HG02943 (cell line): ENCODE data around the gene DAZAP2.
A peak's percentile ranks its signal among the peaks of the same experiment; 100 is the strongest.

Source experiments
- ATAC-seq: cut with Tn5 transposase; IDR thresholded peaks from one replicate; pipeline ENCODE4 v1.9.1; 2021; ENCODE audit warnings: mild to moderate bottlenecking, low read depth, moderate library complexity; ENCODE audit not compliant: unreplicated experiment

Gene DAZAP2, protein sequence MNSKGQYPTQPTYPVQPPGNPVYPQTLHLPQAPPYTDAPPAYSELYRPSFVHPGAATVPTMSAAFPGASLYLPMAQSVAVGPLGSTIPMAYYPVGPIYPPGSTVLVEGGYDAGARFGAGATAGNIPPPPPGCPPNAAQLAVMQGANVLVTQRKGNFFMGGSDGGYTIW

DNA sequence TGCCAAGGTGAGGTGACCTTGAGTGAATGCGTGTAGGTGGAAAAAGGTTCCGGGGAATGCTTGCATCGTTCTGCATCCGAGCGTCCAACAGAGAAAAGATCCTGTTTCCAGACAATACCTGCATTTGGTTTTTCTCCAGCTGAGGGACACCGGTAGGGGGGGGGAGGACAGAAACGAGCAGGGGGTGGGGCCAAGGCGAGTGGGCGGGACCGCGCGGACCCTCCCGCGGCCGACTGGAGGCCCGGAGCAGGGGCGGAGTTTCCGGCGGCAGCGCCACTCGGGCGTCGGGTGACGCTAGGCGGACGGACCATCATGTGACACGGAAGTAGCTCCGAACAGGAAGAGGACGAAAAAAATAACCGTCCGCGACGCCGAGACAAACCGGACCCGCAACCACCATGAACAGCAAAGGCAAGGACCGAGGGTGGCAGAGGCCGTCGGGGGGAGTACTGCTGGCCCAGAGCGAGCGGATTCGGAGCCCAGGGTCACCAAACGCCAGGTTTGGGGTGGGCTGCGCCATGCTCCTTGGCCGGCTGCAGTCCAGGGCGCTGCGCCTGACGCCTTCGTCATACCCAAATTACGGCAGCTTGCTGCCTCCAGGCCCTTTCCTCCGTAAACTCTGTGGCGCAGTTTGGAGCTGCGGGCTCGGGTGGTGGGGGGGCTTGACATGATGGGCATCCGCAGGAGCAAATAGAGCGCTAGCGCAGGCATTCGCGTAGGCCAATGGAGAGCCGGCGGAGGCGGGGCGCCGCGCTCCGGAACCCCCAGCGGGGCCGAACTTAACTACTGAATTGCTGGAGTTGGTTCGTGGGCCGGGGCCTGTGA is at the start of gene DAZAP2:
Gene DAZAP2, plus strand, starts transcription at position 317 of the 825 bp plus-strand sequence. Its CDS starts 82 bp downstream, at position 399.
- peak; percentile 87 for ATAC-seq

DNA sequence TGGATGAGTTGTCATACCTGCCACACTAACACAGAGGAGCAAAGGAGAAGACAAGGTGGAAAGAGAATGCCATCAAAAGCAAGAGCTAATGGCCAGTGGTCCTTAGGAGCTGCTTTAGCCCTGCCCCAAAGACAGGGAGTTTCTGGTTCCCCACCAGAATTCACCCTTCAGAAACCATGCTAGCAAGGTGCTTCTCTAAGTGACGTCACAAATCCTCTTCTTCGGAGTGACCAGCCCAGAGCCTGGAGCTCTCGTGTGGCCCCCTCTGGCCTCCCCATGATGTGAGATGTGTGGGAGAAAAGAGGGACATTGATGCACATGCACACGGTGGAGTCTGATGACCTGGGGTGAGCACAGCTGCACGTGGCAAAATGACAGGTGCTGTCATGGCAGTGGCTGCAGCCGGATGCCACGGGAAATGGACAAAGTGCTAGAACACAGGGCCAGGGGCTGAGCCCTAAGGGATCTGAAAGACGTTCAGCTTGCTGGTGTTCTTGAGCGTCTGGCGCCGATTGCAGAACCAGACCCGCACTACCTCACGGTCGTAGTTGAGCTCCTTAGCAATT is 48.8 kb upstream of the DAZAP2 start:
- no peak for ATAC-seq

DNA sequence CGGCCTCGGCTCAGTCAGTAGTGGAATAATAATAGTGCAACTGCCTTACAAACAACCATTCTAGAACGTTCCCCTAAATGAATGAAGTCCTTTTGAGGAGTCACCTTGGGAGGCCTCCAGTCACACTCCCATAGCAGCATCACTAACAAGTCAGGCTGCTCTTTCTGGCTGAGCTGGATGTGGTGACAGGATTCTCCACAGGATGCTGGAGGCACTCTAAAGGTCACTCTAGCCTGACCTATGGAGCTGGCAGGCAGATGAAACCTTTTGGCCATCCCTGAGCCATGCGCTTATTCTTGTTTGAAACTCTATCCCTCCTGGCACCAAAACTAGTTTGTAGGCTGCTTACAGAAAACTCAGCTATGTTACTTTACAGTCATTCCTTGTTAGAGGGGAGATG is 47.8 kb upstream of the DAZAP2 start:
- ATAC-seq = no peak

DNA sequence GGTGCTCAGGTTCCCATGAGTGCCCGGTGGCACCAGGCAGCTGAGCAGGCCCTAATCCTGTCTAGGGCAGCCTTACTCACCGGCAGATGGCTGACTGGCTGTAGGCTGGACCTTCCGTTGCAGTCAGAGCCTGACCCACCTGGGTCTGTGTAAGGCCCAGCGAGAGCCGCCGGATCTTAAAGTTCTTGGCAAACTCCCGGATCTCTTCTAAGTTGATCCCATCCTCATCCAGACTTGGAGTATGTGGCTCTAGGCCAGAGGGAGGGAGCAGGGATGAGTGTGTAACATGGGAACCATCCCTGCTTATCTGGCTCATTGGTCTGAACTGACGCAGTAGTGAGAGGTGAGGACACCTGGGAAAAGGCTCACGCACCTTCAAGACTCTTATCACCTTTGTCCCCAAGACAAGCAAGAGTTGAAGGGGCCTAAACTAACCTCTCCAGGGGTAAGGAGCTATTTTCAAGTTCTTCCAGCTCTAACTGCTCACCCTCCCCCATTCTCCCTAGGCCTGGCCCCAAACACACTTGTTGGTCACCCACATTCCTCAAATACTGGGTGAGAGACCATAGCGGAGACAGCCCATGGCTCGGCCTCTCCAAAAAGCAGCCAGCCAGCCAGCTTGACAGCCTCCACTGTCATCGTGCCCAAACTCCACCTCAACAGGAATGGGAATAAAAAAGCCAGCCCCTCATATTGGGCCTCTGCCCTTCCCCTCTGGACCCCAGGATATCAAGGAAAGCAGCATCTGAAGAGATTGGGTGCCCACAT is 46.9 kb upstream of the DAZAP2 start:
- no peak for ATAC-seq

DNA sequence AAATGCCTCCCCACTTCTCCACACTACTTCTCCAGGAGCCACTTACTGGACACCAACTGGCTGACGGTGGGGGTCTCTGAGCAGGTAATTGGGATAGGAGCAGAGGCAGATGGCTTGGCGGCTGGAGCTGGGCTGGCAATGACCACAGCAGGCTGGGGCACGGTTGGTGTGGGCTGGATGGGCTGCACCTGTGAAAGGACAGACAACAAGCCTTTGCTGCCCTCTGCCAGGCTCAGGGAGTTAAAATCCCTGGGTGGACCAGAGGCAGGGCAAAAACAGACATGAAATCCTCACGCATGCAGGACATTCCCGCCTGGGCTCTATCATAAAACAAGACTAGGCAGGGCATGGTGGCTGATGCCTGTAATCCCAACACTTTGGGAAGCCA is 46.3 kb upstream of the DAZAP2 start:
- ATAC-seq = no peak

DNA sequence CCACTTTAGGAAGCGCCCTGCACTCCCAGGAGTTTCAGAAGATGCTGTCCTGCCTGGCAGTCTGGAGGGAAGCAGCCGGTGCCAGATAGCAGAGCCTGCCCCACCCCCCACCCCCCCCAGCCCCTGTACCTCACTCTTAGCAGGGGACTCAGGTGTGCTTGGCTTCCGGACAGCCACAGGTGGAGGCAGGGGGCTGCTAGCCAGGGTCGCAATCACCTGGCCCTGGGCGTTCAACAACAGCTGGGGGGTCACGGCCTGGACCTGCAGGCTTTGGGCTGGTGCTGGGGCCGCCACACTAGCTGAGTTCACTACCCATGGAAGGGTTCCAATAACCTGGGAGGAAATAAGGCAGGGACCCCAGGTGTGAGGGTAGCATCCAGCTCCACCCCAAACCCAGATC is 42.8 kb upstream of the DAZAP2 start:
- ATAC-seq = no peak

DNA sequence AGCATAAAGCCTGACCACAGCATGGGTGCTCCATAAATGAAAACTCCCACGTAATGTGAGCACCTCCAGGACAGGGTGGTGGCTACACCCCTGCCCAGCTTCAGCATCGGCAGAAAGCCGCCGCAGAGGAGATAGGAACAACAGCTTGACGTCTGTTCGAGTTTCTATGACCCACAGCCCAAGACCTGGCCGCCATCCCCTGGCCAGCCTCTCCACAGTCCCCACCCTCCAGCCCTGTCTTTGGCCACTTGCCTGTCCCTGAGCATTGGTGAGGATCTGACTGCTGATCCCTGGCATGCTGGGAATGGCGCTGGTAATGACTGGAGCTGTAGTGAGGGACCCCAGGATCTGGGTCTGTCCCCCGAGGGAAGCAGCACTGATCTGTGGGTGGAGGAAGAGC is 42.1 kb upstream of the DAZAP2 start:
- no peak for ATAC-seq

DNA sequence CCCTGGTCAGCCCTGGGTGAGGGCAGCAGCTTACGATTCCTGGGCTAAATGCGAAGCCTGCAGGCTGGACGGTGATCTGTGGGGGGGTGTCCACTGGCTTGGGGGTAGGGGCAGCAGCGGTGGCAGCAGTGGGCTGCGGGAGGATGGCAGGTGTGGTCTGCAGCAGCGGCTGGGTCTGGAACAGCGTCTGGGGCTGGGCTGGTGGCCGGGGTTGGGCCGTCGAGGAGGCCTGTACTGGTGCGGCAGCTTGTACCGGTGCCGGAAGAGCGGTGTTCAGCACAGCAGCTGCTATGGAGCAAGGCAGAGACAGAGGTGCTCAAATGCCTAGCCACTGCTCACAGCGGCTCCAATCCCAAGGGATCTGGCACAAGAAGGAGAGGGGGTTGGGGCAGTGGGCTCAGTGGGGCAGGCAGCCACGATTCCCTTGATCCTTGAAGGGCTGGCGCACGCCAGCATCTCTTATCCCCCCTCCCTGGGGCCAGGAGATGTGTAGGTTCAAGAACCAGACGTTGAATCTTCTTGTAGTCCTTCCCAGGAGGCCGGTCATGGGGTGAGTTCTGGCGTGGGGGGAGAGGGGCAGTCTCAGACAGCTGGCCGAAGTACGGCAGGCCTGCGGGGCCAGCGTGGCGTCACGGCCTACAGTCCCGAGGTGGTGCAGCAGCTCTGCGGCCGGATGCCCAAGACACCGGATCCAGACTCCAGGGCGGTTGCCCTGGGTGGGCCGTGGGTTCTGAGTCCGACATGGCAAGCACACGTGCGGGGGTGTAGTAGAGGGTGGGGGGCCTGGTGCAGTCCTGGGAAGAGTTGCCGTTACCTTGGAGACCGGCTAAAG is 40.7 kb upstream of the DAZAP2 start:
- ATAC-seq = no peak

DNA sequence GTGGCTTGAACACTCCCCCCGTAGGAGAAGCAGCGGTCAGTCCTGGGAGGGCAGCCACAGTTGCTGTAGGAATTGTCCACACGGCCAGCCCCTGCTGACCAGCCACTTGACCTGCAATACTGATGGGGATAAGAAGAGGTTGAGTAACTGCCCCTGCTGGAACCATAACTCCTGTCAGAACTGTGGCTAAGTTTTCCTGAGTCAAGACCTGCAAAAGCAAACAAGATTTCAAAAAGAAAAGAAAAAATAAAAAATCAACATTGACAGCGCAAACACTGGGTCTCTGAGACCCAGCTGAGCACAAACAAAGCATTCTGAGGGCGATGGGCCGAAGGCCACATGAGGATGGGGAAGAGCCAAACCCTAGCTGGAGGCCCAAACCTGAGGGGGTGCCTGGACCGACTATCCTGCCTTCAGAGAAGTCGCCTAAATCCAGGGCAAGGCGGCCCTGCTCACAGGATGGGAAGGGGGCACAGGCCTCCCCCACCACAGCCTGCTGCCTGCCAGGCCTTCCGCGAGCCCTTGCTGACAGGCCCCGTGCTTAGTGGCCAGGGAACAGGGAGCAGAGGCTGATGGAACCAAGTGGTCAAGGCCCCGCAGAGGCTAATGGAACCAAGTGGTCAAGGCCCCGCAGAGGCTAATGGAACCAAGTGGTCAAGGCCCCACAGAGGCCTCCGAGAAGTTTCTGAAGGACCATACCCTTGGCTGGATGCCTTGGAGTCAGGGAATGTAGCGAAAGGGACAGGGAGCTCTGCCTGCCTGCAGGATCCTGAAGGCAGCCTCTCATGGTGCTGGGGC is 39.9 kb upstream of the DAZAP2 start:
- no peak for ATAC-seq

DNA sequence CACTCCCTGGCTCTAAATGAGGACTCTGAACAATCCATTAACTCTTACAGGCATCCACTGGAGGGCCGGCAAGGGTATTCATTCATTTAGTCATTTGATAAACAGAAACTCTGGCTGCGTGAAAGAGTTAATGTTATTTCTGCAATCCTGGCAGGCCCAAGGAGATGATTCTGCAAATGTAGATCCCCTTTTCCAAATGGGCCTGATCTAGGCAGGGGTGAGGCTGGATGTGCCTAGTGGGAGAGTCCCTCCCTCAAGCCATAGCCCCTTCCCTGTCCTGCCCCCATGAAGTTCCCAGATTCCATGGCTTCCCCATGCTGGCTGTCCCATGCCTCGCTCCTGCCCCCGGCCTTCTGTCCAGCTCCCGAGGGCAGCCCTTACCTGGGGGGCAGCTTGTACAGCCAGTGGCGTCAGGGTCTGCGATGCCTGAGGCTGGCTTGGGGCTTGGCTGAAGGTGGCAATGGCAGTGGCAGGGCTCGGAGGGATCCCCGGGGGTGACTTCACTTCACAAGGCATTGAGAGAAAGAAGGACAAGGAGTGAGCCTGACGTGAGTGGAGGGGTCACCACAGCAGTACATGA is 39.2 kb upstream of the DAZAP2 start:
- ATAC-seq = no peak

DNA sequence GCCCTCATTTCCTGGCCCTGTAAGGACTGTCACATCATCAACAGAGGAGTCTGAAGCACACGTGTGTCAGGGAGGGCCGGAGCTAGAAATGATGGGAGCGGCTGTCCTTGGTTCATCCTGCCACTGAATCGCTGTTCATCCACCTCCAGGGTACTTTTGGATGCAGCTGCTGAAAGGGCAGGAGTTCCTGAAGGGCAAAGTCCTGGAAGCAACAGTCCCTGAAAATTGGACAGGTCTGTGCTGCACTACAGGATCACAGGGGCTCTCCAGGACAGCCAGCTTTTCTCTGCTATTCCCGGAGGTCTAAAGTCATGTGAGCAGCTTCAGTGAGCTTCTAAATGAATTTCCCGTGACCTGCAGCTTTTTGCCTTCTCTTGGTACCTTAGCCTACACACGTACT is 38.5 kb upstream of the DAZAP2 start:
- ATAC-seq = no peak

DNA sequence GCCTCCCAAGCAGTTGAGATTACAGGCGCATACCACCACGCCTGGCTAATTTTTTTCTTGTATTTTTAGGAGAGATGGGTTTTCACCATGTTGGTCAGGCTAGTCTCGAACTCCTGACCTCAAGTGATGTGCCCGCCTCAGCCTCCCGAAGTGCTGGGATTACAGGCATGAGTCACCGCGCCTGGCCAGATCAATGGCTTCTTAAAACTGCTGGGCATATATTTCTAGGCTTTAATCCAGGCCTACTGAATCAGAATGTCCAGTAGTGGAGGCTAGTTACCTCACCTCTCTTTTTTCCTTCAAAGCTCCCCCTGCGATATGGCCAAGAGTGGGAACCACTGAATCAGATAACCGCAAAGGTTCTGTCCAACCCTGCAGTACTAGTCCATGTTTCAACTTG is 37.8 kb upstream of the DAZAP2 start:
- no peak for ATAC-seq

DNA sequence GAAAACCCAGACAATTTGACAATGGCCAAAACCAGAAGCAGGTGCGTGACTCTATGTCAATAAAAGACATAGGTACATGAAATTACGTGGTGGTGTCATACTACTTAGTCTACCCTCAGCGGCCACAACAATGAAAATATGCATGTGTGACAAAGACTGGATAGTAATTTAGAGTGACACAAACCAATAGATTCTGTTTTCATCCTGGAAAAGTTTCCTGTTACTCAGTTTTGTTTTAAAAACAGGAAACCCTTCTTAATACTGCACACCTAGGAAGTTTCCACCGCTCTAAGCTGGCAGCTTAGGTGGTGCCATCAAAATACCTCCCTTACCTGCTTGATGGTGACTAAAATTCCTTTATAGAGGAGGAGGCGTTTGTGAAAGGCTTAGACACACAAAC is 35.9 kb upstream of the DAZAP2 start:
- no peak for ATAC-seq

DNA sequence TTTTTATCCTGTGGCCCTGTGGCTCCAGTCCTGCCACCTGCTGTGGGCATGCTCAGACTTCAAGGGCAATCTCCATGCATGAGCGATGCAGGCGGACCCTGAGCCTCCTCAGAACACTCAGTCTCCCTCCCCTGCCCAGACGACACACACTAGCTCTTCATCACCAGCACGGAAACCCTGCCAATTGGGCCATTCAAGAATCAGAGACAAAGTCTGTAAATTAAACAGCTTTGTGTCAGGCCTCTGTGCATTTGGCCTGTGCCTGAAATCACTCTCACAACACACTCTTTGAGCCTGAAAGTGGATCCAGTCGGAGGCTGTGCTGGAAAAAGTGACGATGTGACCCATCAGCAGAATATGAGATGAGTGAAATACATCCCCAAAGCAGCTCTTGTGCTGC is 33.3 kb upstream of the DAZAP2 start:
- no peak for ATAC-seq

DNA sequence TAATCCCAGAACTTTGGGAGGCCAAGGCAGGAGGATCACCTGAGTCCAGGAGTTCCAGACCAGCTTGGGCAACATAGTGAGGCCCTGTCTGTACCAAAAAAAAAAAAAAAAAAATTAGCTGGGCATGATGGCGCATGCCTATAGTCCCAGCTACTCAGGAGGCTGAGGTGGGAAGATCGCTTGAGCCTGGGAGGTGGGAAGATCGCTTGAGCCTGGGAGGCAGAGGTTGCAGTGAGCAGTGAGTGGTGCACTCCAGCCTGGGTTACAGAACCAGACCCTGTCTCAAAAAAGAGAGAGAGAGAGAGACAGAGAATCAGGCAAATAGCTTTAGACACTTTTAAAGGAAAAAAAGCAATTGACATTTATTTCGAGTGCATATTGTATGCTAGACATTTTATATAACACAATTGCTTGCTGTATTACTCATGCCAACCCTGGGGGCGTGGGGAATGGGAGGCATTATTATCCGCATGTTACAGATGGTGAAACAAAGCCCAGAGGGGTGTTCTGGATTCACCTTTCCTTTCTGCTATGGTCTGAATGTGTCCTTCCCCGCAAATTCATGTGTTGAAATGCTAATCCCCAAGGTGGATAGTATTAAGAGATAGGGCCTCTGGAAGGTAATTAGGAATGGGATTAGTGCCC is 30.5 kb upstream of the DAZAP2 start:
- no peak for ATAC-seq

DNA sequence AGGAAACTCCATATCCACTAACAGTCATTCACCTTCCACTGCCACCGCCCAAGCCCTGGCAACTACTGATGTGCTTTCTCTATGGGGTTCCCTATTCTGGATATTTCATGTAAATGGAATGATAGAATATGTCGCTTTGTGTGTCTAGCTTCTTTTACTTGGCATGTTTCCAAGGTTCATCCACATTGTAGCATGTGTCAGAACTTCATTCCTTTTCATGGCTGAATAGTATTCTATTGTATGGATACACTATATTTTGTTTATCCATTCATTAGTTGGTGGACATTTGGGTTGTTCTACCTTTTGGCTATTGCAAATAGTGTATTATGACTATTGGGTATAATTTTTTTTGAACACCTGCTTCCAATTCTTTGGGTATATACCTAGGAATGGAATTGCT is 29.4 kb upstream of the DAZAP2 start:
- ATAC-seq = no peak

DNA sequence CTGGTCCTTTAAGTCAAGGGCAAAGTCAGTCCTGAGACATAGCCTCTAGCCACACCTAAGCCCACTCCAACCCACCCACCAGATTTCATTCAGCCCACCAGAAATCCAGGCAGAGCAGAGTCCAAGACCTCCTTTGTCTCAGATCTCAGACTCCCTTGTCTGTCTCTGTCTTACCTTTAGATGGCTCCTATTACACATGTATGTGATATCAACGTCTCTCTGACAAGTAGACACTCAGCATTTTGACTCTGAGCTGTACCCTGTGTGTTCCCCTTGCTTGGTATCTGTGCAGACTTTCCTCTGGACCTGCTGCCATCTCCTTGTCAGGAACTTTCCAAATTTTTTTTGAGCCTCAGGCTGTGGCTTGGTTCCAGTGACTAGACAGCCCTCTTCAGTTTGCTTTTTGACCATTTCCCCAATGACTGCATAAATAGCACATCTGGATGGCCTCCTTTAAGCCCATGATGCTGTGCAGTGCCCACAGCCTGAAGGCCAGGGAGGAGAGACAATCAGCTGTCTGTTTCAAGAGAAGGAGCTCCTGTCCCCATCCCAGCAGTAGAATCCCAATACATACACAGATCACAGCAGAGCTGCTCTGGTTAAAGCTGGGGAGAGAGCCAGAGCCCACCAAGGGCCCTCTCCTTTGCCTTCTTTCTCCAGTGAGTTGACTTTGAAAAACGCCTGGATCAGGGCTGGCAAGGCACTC is 27.8 kb upstream of the DAZAP2 start:
- no peak for ATAC-seq

DNA sequence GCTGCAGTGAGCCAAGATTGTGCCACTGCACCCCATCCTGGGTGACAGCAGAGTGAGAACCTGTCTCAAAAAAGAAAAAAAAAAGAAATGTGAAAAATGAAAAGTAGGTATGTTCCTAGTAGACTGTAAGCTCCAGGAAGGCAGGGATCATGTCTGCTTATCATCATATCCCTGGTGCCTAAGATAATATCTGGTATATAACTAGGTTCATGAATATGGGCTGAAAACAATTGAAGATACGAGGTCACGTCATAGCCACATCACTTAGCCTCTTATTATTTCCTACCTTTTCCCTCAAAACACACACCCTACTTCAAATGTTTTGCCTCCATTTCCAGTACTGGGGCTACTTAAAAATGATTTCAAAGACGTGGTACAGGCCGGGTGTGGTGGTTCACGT is 23.7 kb upstream of the DAZAP2 start:
- no peak for ATAC-seq
